ENCODE results near the gene HARBI1. TPM values are rescaled to one million over a fixed set of nuclear protein-coding genes. Genes with fewer than 3 reads are reported as not detected.
A peak's percentile ranks its signal among the peaks of the same experiment; 100 is the strongest.

Gene HARBI1
- total and polyA plus RNA-seq, 2 of the 8 experiments (the other 6 are each of a cell fraction or from before 2014, with no cell fraction given): 3.8 to 5.1 TPM

DNA sequence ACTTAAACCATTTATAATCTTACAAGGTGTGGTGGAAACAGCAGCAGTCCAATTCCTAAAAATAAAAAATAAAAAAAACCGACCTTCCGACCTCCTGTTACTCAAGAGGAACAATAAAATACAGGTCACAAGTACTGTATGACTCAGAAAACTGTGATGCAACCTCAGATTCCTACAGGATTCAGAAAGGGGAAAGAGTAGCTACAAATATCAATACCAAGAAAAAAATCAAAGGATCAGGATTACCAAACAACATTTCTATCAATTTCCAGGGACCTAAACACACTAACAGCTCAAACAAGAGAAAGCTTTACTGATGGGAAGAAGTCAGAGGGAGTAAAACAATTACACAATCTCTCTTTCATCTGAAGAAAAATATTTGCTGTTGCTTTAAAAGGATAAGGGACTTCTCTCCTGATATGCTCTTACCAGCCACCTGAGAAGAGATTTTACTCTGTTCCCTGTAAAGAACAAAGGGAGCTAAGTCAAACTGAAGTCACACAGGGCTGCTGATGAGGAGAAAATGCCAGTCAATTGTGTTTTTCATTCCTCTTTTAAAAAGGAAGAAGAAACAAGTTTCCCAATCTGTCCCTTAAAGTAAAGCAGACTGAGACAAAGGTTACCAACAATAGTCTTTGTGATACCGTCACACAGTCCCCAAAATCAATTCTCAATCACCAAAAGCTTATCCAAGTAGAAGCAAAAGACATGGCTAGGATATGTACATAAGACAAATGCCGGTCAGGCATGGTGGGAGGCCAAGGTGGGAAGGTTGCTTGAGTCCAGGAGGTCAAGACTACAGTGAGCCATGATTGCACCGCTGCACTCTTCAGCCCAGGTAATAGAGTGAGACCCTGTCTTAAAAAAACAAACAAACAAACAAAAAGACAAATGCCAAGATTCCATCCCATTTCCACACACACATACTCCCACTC lies 62.5 kb downstream of the HARBI1 start:
- no peaks in the 10 kb centered on the region; a peak in 1 of 8 replicates for H3K36me3 ChIP-seq (ENCODE audit: control insufficient read depth in 2 of 4, insufficient read depth in 4 of 4, low read length in 3 of 4)
- H2AK5ac ChIP-seq (ENCODE audit: low read depth, low read length): peak overlapping the region; percentile 43; the same call in 1 of the 2 replicates
- H4K20me1 ChIP-seq (replicated peaks in 1 of 2; ENCODE audit: control insufficient read depth in 1 of 2, insufficient read depth in 2 of 2, low read length in 2 of 2): no peaks in the 10 kb centered on the region
- H3K27ac ChIP-seq (ENCODE audit: low read depth, low read length): 0 out of 2 replicates have a peak overlapping the region, but pooled peaks have one; percentile 9
- no peak overlapping the region for H3K9ac ChIP-seq (replicated peaks in 1 of 4; ENCODE audit: extremely low read depth in 1 of 4, low read depth in 3 of 4, low read length in 3 of 4)
- FAIRE-seq: no peak
- no peak overlapping the region for H2BK120ac ChIP-seq (replicated peaks; ENCODE audit: low read depth, low read length)
- peak; percentile 69 for TF ChIP-seq CEBPB (IDR thresholded peaks at IDR 0.05; ENCODE audit: low read depth, low read length)
- no peak for TF ChIP-seq E2F6 (IDR thresholded peaks at IDR 0.05)
- no peak overlapping the region for H3K23ac ChIP-seq (ENCODE audit: insufficient read length)
- no peak overlapping the region for H3K18ac ChIP-seq (ENCODE audit: extremely low read depth, low read length)
- no peaks in the 10 kb centered on the region for H3K9me3 ChIP-seq (ENCODE audit: insufficient read depth in 2 of 2, low read depth in 1 of 2, low read length in 1 of 2)
- no peaks in the 10 kb centered on the region for H3K23me2 ChIP-seq (ENCODE audit: low read depth, low read length)
- H2BK15ac ChIP-seq (ENCODE audit: low read length): no peak overlapping the region
- H3K4me1 ChIP-seq (replicated peaks in 1 of 4; ENCODE audit: control insufficient read depth in 3 of 4, insufficient read depth in 4 of 4, low read length in 3 of 4): peaks cover 0 to 11% (median 3%) of the 10 kb centered on the region in 4 experiments; a peak in 4 of 7 replicates
- H3K56ac ChIP-seq (replicated peaks; ENCODE audit: insufficient read length, low read depth, low read length): no peak overlapping the region
- ChIA-PET POLR2A (ENCODE audit: partially characterized antibody) (interaction anchor here (0.6 to 1.1 kb wide), 3 partner anchors 12 to 40 kb away, joined by 3 to 7 read pairs (median 3); partner anchors contain the start of gene AMBRA1), CTCF (ENCODE audit: partially characterized antibody) (interaction anchor here (0.8 to 1.6 kb wide), 6 partner anchors 12 to 202 kb away, joined by 3 to 6 read pairs (median 3); no protein-coding TSS in a partner anchor)
- no peak overlapping the region for H3K4me3 ChIP-seq (ENCODE audit: extremely low read depth in 1 of 4, insufficient read depth in 2 of 4, low read depth in 3 of 4, low read length in 4 of 4)
- H3K4ac ChIP-seq (replicated peaks; ENCODE audit: insufficient read length, low read depth, low read length): no peak overlapping the region
- H2BK12ac ChIP-seq (ENCODE audit: low read depth, low read length): no peak overlapping the region
- no peaks in the 10 kb centered on the region for H3K27me3 ChIP-seq (replicated peaks in 1 of 4; ENCODE audit: control insufficient read depth in 3 of 4, extremely low read depth in 1 of 4, insufficient read depth in 3 of 4, low read length in 3 of 4)
- H2BK20ac ChIP-seq (ENCODE audit: low read length): no peak overlapping the region
- WGBS, 2 experiments (ENCODE audit: extremely low coverage in 1 of 2, insufficient coverage in 1 of 2, insufficient read length in 1 of 2, insufficient replicate concordance in 2 of 2, low coverage in 1 of 2, low lambda C conversion rate in 2 of 2, missing lambda C conversion rate in 1 of 2): 78% methylated on average over 5 of the region's 5 CpGs; no CpG with 5 or more reads in 1 of the 2 experiments
- H4K5ac ChIP-seq (ENCODE audit: insufficient read length, low read depth, low read length): no peak overlapping the region
- no peak overlapping the region for H2AFZ ChIP-seq (ENCODE audit: low read length)
- H3K14ac ChIP-seq (ENCODE audit: insufficient read length): no peak overlapping the region
- peaks cover 5 to 72% of the 10 kb centered on the region in 2 experiments; a peak in 3 of 4 replicates for H3K79me2 ChIP-seq (ENCODE audit: control insufficient read depth in 1 of 2, insufficient read depth in 2 of 2, low read length in 2 of 2)
- DNase-seq (ENCODE audit: low read depth in 1 of 2, low spot score in 2 of 2): no peak
- 0 out of 2 replicates have a peak overlapping the region, but pooled peaks have one; percentile 11 for H2BK5ac ChIP-seq (ENCODE audit: low read depth, low read length)
- H3K79me1 ChIP-seq (ENCODE audit: low read depth, low read length): peaks cover 3% of the 10 kb centered on the region; the same call in 1 of the 2 replicates
- H4K8ac ChIP-seq (ENCODE audit: extremely low read depth, insufficient read depth, low read length): no peak overlapping the region
- no peak overlapping the region for H4K91ac ChIP-seq (replicated peaks; ENCODE audit: insufficient read length, low read length)
- H3K4me2 ChIP-seq (ENCODE audit: insufficient read depth in 1 of 2, low read depth in 2 of 2, low read length in 2 of 2): peak overlapping the region; percentile 0 to 62; a peak in 2 of 4 replicates

All from H1 (cell line).